Ishikawa (cell line): ENCODE measurements around the gene UHRF1.

Source experiments
- CEBPB ChIP-seq: IDR thresholded peaks from 2 replicates; pipeline ENCODE4 v1.6.1; 2012
- CREB1 ChIP-seq: IDR thresholded peaks from 2 replicates; pipeline ENCODE4 v1.6.1; 2012; ENCODE audit warnings: low read depth
- EGR1 ChIP-seq: IDR thresholded peaks from 2 replicates; pipeline ENCODE4 v1.6.1; 2012
- EP300 ChIP-seq: IDR thresholded peaks from 2 replicates; pipeline ENCODE4 v1.6.1; 2012; ENCODE audit warnings: borderline replicate concordance
- FOXM1 ChIP-seq: IDR thresholded peaks from 2 replicates; pipeline ENCODE4 v1.6.1; 2012; ENCODE audit warnings: low read depth, borderline replicate concordance
- MAX ChIP-seq: IDR thresholded peaks from 2 replicates; pipeline ENCODE4 v1.6.1; 2012
- NFIC ChIP-seq: IDR thresholded peaks from 2 replicates; pipeline ENCODE4 v1.6.1; 2012
- RAD21 ChIP-seq: IDR thresholded peaks from 2 replicates; pipeline ENCODE4 v1.6.1; 2012; ENCODE audit warnings: low read depth
- REST ChIP-seq: IDR thresholded peaks from 2 replicates; pipeline ENCODE4 v1.6.1; 2012; ENCODE audit warnings: low read depth, mild to moderate bottlenecking
- TAF1 ChIP-seq: IDR thresholded peaks from 2 replicates; pipeline ENCODE4 v1.6.1; 2012; ENCODE audit warnings: low read depth, mild to moderate bottlenecking
- TCF12 ChIP-seq: IDR thresholded peaks from 2 replicates; pipeline ENCODE4 v1.6.1; 2012; ENCODE audit warnings: low read depth
- TEAD4 ChIP-seq: IDR thresholded peaks from 2 replicates; pipeline ENCODE4 v1.6.1; 2012
- USF1 ChIP-seq: IDR thresholded peaks from 2 replicates; pipeline ENCODE4 v1.6.1; 2012
- YY1 ChIP-seq: IDR thresholded peaks from 2 replicates; pipeline ENCODE4 v1.6.1; 2012; ENCODE audit warnings: low read depth
- ZBTB7A ChIP-seq: IDR thresholded peaks from 2 replicates; pipeline ENCODE4 v1.6.1; 2012; ENCODE audit warnings: low read depth

Gene UHRF1

GRCh38 chr19:4968462-4969291, 59.4 kb downstream of the UHRF1 start, which contains the start of gene KDM4B:
Gene KDM4B, plus strand, starts transcription at chr19:4969113. Its CDS starts 63,778 bp downstream, at chr19:5032891.
- TF ChIP-seq TCF12 (no peak), NFIC (no peak), EGR1 (peak; percentile 75), ZBTB7A (no peak), FOXM1 (no peak), EP300 (no peak), YY1 (no peak; the same call in 1 of the 2 replicates), CEBPB (no peak), CREB1 (peak; percentile 54; the same call in 1 of the 2 replicates), MAX (peak; percentile 55; the same call in 1 of the 2 replicates), RAD21 (no peak), TAF1 (peak; percentile 79; the same call in 1 of the 2 replicates), USF1 (peak; percentile 93), TEAD4 (no peak; the same call in 1 of the 2 replicates)

- no peak for TF ChIP-seq YY1
- no peak for TF ChIP-seq RAD21
- no peak for TF ChIP-seq FOXM1
- no peak for TF ChIP-seq USF1
- TF ChIP-seq TAF1 = no peak
- TF ChIP-seq MAX = no peak
- TF ChIP-seq EP300 = no peak
Measured at GRCh38 chr19:4969292-4969771, 60.0 kb downstream of the UHRF1 start.

- TF ChIP-seq EP300 = no peak
Measured at GRCh38 chr19:4969772-4970531, 60.7 kb downstream of the UHRF1 start.

- TF ChIP-seq YY1 (no peak), MAX (no peak), NFIC (no peak), TAF1 (no peak), RAD21 (no peak)
Measured at GRCh38 chr19:4970558-4971423, 61.5 kb downstream of the UHRF1 start.

- no peak for TF ChIP-seq FOXM1
- no peak for TF ChIP-seq CEBPB
- TF ChIP-seq NFIC = no peak
- no peak for TF ChIP-seq EGR1
- no peak for TF ChIP-seq TCF12
- no peak for TF ChIP-seq CREB1
- no peak for TF ChIP-seq TAF1
Measured at GRCh38 chr19:4971424-4971793, 62.1 kb downstream of the UHRF1 start.

- TF ChIP-seq TCF12 (no peak), RAD21 (no peak), TEAD4 (no peak), EGR1 (no peak), USF1 (no peak), ZBTB7A (no peak), MAX (no peak), TAF1 (no peak), NFIC (no peak), EP300 (no peak), YY1 (no peak), CREB1 (no peak), FOXM1 (no peak), CEBPB (no peak), REST (no peak)
Measured at GRCh38 chr19:4971816-4972495, 62.7 kb downstream of the UHRF1 start.
